AG09309 (cell line): Measurements from ENCODE around the gene SSH3.
A peak's percentile ranks its signal among the peaks of the same experiment; 100 is the strongest.

Experiments
- DNase-seq: peaks from one replicate; pipeline ENCODE4 v3.0.0-alpha.2; 2010; ENCODE audit warnings: low read depth
- H3K4me3 ChIP-seq: 2 replicates; pipeline ENCODE4 v1.5.1; 2011; ENCODE audit warnings: mild to moderate bottlenecking, low read depth, low read length, moderate library complexity; ENCODE audit not compliant: control insufficient read depth
- CTCF ChIP-seq: IDR thresholded peaks from 2 replicates; pipeline ENCODE4 v1.5.1; 2011; ENCODE audit warnings: mild to moderate bottlenecking, low read depth, low read length, inconsistent platforms; ENCODE audit not compliant: insufficient read depth, control insufficient read depth; ENCODE audit errors: missing control alignments

The SSH3 gene

GRCh38 chr11:67332081-67332691 lies 28.9 kb downstream of the SSH3 start:
- TF ChIP-seq CTCF = no peak
- no peak for DNase-seq

GRCh38 chr11:67337257-67337656 lies 33.9 kb downstream of the SSH3 start:
- DNase-seq = no peak
- no peak overlapping the region for H3K4me3 ChIP-seq
- no peak for TF ChIP-seq CTCF

More at GRCh38 chr11:67332081-67332691, 28.9 kb downstream of the SSH3 start:
- H3K4me3 ChIP-seq = no peak overlapping the region

GRCh38 chr11:67344264-67344663 lies 40.9 kb downstream of the SSH3 start:
- no peak overlapping the region for H3K4me3 ChIP-seq
- DNase-seq = no peak
- no peak for TF ChIP-seq CTCF

GRCh38 chr11:67345247-67345919 lies 42.1 kb downstream of the SSH3 start:
- no peak overlapping the region for H3K4me3 ChIP-seq
- DNase-seq = no peak
- TF ChIP-seq CTCF = no peak

- DNase-seq = peak; percentile 44
- peak; percentile 86 for TF ChIP-seq CTCF
- no peak overlapping the region for H3K4me3 ChIP-seq
Measured at GRCh38 chr11:67345920-67346819, 42.8 kb downstream of the SSH3 start.

- DNase-seq = no peak
- TF ChIP-seq CTCF = no peak
- no peak overlapping the region for H3K4me3 ChIP-seq
Measured at GRCh38 chr11:67347964-67348749, 44.8 kb downstream of the SSH3 start.
